Stimulated activated CD4-positive, alpha-beta T cell treated with anti-CD3 and anti-CD28 coated beads, Interleukin-4, amount 100 ng/mL, for 24 hours (primary cell): ENCODE measurements around the gene ATOH8.
"Not testable (repeated sequence)": the region's sequence is repeated elsewhere in the genome, so short reads cannot be mapped to it uniquely, and the experiment has no call there.

ENCODE experiments used
- DNase-seq: peaks from one replicate; pipeline ENCODE4 v3.0.0-alpha.2; 2020

The ATOH8 gene

GRCh38 chr2:85753525-85754312 is at the start of gene ATOH8:
Gene ATOH8 (plus strand): TSS chr2:85753991. CDS start chr2:85754190, 199 bp downstream.
- no peak for DNase-seq

- no peak for DNase-seq
Measured at GRCh38 chr2:85704038-85704437, 49.8 kb upstream of the ATOH8 start.

DNA sequence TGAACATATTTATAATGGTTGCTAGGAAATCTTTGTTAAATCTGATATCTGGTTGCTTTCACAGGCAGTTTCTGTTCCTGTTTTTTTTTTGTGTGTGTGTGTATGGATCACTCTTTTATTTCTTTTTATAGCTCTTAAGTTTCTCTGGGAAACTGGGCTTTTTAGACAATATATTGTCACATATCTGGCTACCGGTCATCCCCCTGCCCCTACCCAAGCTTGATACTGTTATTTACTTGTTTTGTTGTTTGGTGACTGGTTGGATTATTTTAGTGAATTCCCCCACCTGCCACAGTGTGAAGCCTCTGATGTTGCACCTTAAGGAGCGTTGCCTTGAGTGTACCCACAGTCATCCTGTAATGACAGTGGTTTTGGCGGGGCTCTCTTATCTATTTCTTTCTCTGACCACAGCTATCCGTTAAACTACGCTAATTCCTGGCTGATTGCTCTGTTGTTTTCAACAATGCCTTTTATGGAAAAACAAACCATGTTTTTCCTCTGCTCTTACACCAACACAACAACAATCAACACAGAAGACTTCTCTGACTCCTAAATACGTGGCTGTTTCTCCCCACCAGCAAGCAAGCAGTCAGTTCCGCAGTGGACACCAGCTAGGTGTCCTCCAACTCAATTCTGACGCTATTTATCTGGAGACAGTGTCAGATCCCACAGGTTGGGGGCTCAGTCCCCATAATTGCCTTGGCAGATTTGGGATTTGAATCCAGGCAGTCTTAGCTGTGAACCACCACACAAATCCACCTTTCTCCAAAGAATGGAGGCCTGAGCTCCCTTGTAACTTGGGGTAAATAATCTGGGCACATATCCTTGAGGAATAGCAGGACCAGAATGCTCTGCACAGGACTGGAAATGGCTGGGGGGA is 48.8 kb upstream of the ATOH8 start:
- no peak for DNase-seq

DNA sequence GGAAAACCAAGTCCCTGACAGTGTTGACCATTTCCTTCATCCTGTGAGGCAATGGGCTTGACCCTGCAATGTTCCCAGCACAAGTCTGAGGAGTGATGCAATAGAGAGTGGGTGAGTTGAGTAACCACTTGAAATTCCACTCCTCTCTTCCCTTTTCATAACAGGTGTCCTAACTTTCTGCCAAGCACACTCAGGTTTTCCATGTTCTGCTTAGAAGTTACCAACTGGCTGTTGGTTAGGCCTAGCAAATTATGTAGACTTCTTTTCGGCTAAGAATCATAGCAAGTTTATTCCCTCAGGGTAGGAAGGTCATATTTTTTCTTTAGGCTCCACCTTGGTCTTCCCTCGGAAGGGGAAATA is 48.1 kb upstream of the ATOH8 start:
- DNase-seq: no peak

DNA sequence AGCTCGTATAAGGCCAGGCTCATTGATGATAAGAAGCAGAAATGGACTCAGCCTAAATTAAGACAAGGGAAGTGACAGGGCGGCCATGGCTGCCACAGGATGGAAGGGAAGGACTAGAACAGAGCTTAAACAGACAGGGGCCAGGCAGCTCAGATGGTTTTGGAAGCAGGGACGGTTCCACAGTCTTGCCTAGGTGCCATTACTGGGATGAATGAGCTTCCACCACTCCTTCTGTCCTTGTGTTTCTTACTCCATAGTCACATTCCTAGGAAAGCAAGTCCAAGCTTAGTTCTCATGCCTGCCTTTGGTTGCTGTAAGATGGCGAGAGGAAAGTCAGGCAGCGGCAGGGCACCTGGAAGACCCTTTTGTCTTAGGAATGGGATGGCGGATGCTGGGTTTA is 47.7 kb upstream of the ATOH8 start:
- DNase-seq: no peak

DNA sequence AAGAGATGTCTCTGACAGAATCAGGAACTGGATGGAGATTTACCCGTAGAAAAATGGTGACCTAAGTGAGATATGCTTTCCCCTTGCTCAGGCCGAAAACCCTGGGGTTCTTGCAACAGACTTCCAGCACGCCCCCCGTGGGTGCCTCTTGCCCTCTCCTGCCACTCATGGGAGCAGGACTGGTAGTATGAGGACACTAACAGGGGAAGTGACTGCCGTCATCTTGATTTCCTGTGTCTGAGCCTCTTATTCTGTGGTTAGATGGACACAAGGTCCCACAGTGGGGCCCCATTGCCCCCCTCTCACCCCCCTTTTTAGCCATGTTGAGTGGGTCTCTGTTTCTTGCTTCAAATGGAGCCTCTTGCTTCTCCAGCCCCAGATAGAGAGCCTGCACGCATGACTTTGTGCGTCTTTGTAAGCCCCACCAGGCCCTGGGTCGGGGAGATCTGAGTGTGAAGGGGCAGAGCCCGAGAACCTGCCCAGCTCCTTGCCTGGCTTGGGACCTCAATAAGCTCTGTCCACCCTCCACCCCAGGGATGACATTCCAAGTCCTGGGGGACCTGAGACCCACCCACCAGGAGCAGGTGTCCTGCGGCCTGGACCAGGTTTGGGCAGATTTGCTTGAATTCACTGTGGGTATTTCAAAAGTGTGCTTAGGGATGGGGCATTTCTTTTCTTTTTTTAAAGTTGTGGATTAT is 47.0 kb upstream of the ATOH8 start:
- DNase-seq: no peak

- DNase-seq: peak; percentile 79
Measured at GRCh38 chr2:85707304-85707703, 46.5 kb upstream of the ATOH8 start.

DNA sequence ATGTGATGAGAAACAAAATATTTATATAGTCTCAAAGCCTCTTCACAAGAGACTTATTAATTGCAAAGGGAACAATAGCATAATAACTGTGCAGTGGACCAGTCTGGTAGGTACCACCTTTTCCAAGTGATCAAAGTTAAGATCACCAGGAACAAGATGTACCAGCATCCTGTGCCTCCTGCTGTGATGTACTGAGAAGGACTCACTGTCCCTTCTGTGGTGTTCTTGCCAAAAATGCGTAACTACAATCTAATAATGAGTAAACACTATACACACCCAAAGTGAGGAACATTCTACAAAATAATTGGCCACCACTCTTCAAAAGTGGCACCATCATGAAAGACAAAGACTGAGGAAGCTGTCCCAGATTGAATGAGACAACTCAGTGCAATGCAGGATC is 45.1 kb upstream of the ATOH8 start:
- DNase-seq: no peak

- no peak for DNase-seq
Measured at GRCh38 chr2:85709401-85709811, 44.4 kb upstream of the ATOH8 start.

DNA sequence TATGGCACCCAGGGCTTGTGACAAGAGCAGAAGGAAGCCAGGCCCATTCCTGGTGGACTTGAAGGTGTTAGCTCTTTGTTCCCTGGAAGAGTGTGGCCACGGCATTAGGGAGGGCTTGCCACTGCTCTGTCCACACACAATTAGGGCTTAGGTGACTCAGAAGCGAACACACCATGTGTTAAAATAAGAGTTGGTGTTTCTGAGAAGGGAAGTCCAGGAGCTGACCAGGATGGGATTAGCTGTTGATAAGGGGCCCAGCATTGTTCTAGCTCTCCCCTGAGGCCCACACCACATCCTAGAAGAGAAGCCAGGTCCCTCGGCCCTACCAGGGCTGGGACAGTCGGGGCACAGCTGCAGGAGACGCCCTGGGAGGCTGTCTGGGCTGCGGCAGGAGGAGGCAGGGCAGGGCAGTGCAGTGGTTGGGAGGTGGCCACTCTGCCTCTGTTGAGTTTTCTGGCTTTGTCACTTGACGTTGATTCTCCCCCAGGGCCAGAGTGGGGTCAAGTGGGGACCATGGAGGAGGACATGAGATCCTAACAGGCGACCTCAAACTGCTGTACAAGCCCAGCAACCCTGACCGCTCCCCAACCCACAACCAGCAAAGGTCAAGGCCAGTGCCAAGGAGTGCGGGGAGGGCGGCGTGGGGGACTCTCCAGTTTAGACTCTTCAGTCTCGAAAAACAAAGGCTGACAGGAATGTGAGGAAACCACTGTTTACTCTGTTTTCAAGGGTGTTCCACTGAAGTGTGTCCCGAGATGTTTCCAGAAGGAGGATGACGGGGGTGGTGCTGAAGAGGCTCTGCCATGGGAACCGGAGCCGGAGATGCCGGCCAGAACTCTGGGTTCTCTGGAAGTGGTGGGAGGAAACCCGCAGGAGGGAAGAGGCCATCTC is 42.9 kb upstream of the ATOH8 start:
- no peak for DNase-seq

DNA sequence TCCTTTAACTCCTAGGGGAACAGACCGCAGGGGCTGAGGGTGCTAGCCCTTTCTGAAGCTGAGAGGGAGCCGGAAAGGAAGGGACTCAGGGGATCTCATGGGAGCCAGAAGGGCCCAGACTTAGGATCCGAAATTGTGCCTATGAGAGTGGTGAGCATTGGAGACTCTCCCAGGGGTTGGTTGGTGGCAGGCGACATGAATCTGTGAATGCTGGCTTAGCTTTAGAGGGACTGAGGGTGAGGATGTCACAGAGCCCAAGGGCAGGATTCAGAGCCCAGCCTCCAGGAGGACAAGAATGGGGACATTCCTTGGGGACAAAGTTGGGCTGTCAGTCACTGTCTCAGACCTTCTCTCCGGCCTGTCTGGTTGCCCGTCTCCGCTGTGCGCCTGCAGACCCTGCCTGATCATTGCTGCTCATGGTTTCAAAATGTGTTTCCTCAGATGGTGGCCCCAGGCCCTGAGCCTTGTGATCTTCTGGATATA is 42.2 kb upstream of the ATOH8 start:
- DNase-seq: no peak

GRCh38 chr2:85712336-85712735 is 41.5 kb upstream of the ATOH8 start:
- DNase-seq: no peak

DNA sequence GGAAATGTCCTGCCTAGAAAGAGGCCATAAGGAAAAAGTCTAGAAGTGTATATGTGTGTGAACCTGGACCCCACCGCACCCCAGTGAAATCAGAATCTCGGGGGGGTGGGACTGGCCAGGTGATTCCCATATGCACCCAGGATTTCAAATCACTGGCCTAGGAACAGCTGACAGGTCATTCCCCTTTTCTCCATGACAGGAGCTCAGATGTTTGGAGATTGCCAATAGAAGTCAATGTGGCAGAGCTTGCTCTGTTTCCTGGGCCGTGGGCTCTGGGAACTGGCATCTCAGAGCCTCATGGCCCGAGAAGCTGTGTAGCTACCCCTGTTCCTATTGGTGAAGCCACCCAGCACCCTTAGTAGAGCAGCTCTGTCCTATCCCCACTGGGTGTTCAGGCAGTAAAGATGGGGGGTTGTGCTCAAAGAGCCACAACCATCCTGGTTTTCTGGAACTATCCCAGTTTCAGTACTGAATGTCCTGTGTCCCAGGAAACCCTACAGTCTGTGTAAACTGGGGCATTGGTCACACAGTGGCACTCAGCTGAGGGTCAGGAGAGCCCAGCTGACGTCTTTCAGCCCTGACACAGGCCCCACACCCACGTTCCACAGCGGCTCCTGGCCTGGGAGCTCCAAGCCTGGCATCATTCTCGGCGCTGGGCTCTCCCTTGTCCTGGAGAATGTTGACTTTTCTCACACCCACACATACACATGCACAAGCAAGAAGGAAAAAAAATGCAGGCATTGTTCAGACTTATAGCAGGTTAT is 40.8 kb upstream of the ATOH8 start:
- no peak for DNase-seq

DNA sequence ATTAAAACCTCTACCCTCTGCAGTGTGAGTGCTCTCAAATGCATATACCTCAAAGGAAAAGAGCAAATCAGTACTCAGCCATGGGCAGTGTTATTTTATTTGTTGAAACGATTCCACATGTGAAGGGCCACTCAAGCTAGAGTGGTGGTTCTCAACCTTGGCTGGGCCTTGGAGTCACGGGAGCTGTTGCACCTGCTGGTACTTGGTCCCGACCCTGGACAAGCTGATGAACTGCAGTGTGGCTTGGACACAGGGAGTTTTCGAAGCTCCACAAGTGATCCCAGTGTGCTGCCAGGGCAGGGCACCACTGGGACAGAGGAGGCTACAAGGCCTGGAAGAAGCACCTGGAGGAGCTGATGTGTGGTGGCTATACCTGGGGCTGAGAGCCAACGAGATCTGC is 40.0 kb upstream of the ATOH8 start:
- DNase-seq: no peak

DNA sequence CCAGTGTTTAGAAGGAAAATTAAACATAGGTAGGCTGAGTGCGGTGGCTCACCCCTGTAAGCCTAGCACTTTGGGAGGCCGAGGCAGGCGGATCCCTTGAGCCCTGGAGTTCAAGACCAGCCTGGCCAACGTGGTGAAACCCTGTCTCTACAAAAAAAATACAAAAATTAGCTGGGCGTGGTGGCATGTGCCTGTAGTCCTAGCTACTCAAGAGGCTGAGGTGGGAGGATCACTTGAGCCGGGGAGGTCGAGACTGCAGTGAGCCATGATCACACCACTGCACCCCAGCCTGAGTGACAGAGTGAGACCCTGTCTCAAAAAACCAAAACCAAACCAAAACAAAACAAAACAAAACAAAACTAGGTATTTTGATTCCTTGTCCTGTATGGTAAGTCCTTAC is 39.4 kb upstream of the ATOH8 start:
- not testable (repeated sequence) for DNase-seq

DNA sequence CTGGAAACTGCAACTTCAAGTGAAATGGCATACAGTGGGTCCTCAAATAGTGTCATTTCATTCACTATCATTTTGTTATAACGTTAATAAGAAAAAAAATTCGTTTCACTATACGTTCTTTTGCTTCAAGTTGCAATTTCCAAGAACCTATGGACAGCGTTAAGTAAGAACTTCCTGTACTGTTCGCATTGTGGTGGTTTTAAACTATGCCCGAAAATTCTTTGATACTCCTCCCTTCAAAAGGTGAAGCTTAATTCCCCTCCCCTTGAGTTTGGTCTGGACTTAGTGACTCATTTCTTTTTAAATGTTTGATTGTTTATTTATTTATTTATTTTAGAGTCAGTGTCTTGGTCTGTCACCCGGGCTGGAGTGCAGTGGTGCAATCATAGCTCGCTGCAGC is 39.0 kb upstream of the ATOH8 start:
- no peak for DNase-seq

- DNase-seq: no peak
Measured at GRCh38 chr2:85716346-85716914, 37.4 kb upstream of the ATOH8 start.

DNA sequence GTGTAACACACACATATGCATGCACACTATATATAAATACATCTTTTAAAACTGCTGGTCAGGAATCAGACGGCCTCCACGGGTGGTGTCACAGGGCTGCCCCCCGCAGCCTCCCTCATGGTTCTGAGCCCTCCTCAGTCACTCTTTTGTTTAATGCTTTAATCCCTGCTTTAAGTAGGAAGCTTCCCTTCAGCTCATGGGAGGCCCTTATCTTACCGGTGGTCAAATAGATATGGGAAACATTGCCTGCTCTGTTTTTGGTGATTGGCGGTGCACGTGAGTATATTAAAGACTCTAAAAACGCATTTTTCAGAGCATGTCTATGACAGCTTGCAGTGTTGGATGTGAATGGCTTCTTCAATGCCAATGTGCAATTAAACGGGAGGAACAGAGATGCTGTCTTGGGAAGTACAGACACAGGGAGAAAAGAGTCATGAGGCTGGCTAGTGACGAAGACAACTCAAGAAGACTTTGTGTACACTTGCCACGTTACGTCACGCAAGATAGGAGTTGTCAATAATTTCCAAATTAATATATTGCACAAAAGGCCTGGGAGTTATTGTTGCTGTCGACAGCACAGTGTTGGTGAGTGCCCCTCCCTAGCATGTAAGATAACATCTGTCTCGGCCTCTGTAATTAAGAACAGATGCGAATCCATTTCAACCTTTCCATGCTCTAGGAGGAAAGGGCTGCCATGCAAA is 36.3 kb upstream of the ATOH8 start:
- no peak for DNase-seq

DNA sequence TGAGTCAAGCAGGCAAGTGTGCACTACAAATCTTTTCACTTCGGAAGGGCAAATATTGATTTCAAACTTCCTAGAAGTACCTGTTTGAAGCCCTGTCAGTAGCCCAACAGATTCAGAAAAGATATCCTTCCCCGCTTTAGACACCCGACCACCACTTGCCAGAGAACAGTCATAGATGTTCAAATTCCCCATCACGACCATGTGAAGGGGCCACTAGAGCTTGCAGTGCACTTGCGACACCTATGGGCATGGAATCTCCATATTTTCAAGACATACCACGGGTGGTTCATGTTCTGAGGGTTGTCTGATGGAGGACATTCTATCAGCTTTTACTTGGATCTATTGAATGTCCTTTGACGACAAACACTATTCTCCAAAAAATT is 35.8 kb upstream of the ATOH8 start:
- DNase-seq: no peak

DNA sequence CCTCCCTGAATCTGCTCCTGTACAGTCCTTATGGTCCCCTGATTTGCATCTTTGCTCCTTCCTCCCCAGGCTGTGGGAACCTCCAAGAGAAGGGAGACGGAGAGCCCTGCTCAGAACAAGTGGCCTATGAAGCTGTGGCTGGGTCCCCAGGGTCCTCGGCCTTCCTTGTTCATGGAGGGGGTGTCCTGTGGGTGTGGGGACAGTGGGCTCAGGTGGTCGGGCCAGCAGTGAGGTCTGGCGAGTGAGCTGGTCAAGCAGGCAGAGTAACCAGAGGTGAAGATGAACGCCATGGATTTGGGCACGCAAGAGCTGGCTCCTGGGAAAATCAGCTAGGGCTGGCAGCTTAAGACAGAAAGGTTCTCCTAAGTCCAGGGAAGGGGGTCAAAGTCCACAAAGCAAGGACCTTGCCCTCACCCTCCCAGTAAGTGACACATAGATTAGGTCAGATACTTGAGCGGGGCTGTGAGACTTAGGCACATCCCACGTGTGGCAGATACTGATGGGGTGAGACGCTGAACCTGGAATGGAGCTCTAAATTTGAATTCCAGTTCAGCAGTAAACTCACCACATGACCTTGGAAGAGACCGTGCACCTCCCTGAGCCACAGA is 34.8 kb upstream of the ATOH8 start:
- no peak for DNase-seq
